Ascending aorta (tissue), 2 donors: Measurements from ENCODE around the gene KIF3A. TPM values are rescaled to one million over a fixed set of nuclear protein-coding genes. Genes with fewer than 3 reads are reported as not detected.

Experiments used
- DNase-seq, 2 donors: peaks; one replicate each; pipeline ENCODE4 v3.0.0-alpha.2; 2019; ENCODE audit warnings: low spot score in 2 of 2
- H3K27ac ChIP-seq, 2 donors: fragments of 200-600 bp; sonication (generic); one replicate each; pipeline ENCODE4 v1.5.1; 2016 to 2017; ENCODE audit warnings: mild to moderate bottlenecking in 1 of 2
- H3K27me3 ChIP-seq: fragments of 200-600 bp; sonication (generic); one replicate; pipeline ENCODE4 v1.5.1; 2017
- H3K36me3 ChIP-seq, 2 donors: fragments of 200-600 bp; sonication (generic); one replicate each; pipeline ENCODE4 v1.5.1; 2016
- H3K4me1 ChIP-seq, 2 donors: fragments of 200-600 bp; sonication (generic); one replicate each; pipeline ENCODE4 v1.5.1; 2016 to 2017; ENCODE audit warnings: mild to moderate bottlenecking in 1 of 2
- H3K4me3 ChIP-seq, 2 donors: fragments of 200-600 bp; sonication (generic); one replicate each; pipeline ENCODE4 v1.5.1; 2016 to 2017; ENCODE audit warnings: mild to moderate bottlenecking in 1 of 2
- H3K9me3 ChIP-seq, 2 donors: fragments of 200-600 bp; sonication (generic); one replicate each; pipeline ENCODE4 v1.5.1; 2016
- CTCF ChIP-seq, 3 experiments: fragments of 200-600 bp in 2 of 3; fragments of 450-650 bp in 1 of 3; sonication (generic) in 2 of 3; IDR thresholded peaks; one replicate each; pipeline ENCODE4 v1.5.1; 2016 to 2019; ENCODE audit warnings: antibody characterized with exemption in 3 of 3, mild to moderate bottlenecking in 1 of 3, moderate library complexity in 1 of 3
- intact Hi-C: fragments of 100-400 bp; cut with DNase I; formaldehyde crosslinking; loops from one replicate; pipeline ENCODE4 v1.15.1; 2023
- total RNA-seq: library from RNA; depleted of rRNA; stranded (reverse); fragments of >200 nt; gene quantifications from one replicate; pipeline ENCODE4 v1.1.0, GENCODE V29; 2016

Gene KIF3A
- total RNA-seq, 1 donor from 2014 or later, result 4.4 TPM

- TF ChIP-seq CTCF (IDR thresholded peaks at IDR 0.05), result no peak
- peaks cover 3 to 4% of the 10 kb centered on the region in 2 donors for H3K4me1 ChIP-seq
- peak overlapping the region; percentile 49 to 68 for H3K4me3 ChIP-seq
- no peaks in the 10 kb centered on the region for H3K27me3 ChIP-seq
- H3K27ac ChIP-seq, result peak overlapping the region in 1 of 2 donors; percentile 24
- no peaks in the 10 kb centered on the region for H3K9me3 ChIP-seq
- no peaks in the 10 kb centered on the region for H3K36me3 ChIP-seq
- intact Hi-C loops, result loop anchor here (2.0 kb wide), 1 partner anchor 73 kb away; no protein-coding TSS in a partner anchor
- no peak for DNase-seq
These were observed 10.5 kb upstream of the KIF3A start for GRCh38 chr5:132747616-132748440.

- Histone ChIP-seq H3K36me3 (no peaks in the 10 kb centered on the region), H3K27me3 (no peaks in the 10 kb centered on the region), H3K9me3 (no peaks in the 10 kb centered on the region), H3K4me1 (peaks cover 3 to 4% of the 10 kb centered on the region in 2 donors), H3K4me3 (peak within 1 kb of the TSS; percentile 49 to 68), H3K27ac (peak within 1 kb of the TSS in 1 of 2 donors; percentile 24)
- TF ChIP-seq CTCF (IDR thresholded peaks at IDR 0.05), result peak in 2 of 3 experiments; percentile 28 to 46
- DNase-seq, result no peak
- intact Hi-C loops, result loop anchor here (2.0 kb wide), 1 partner anchor 74 kb away; no protein-coding TSS in a partner anchor
These were observed 9.7 kb upstream of the KIF3A start, which contains the start of gene CCNI2 for GRCh38 chr5:132746954-132747615. Gene CCNI2 (plus strand): TSS chr5:132747426. CDS start chr5:132747496, 70 bp downstream.

- no peak overlapping the region for H3K27ac ChIP-seq
- H3K4me3 ChIP-seq, result peak overlapping the region in 1 of 2 donors; percentile 68
- no peaks in the 10 kb centered on the region for H3K9me3 ChIP-seq
- peaks cover 3 to 4% of the 10 kb centered on the region in 2 donors for H3K4me1 ChIP-seq
- H3K36me3 ChIP-seq, result no peaks in the 10 kb centered on the region
- no peak for DNase-seq
- intact Hi-C loops, result loop anchor here (2.0 kb wide), 1 partner anchor 74 kb away; no protein-coding TSS in a partner anchor
- no peak for TF ChIP-seq CTCF (IDR thresholded peaks at IDR 0.05)
- no peaks in the 10 kb centered on the region for H3K27me3 ChIP-seq
These were observed 9.2 kb upstream of the KIF3A start for GRCh38 chr5:132746592-132746953.

- H3K9me3 ChIP-seq, result no peaks in the 10 kb centered on the region
- H3K27me3 ChIP-seq, result no peaks in the 10 kb centered on the region
- H3K36me3 ChIP-seq, result no peaks in the 10 kb centered on the region
- no peak overlapping the region for H3K27ac ChIP-seq
- intact Hi-C loops, result no loop called here
- no peak for DNase-seq
- H3K4me1 ChIP-seq, result peaks cover 3 to 4% of the 10 kb centered on the region in 2 donors
- no peak overlapping the region for H3K4me3 ChIP-seq
- no peak for TF ChIP-seq CTCF (IDR thresholded peaks at IDR 0.05)
These were observed 7.3 kb upstream of the KIF3A start for GRCh38 chr5:132744659-132745058.

GRCh38 chr5:132742626-132743025, 5.3 kb upstream of the KIF3A start:
- H3K27ac ChIP-seq, result no peak overlapping the region
- H3K9me3 ChIP-seq, result no peaks in the 10 kb centered on the region
- peaks cover 3 to 4% of the 10 kb centered on the region in 2 donors for H3K4me1 ChIP-seq
- no peak overlapping the region for H3K4me3 ChIP-seq
- no peaks in the 10 kb centered on the region for H3K27me3 ChIP-seq
- H3K36me3 ChIP-seq, result no peaks in the 10 kb centered on the region
- intact Hi-C loops, result no loop called here
- no peak for TF ChIP-seq CTCF (IDR thresholded peaks at IDR 0.05)
- no peak for DNase-seq
